Upper lobe of left lung (tissue), 4 donors: ENCODE data around the gene CELA2B.

ENCODE experiments used
- CTCF ChIP-seq, 6 experiments: fragments of 450-650 bp in 4 of 6; fragments of 200-600 bp in 2 of 6; sonication (generic) in 2 of 6; IDR thresholded peaks; one replicate each; pipeline ENCODE4 v1.5.1; 2016 to 2019; ENCODE audit warnings: antibody characterized with exemption in 6 of 6
- POLR2A ChIP-seq, 4 donors: fragments of 450-650 bp; IDR thresholded peaks; one replicate each; pipeline ENCODE4 v1.5.1; 2016 to 2017; ENCODE audit warnings: antibody characterized with exemption in 4 of 4, mild to moderate bottlenecking in 2 of 4

DNA sequence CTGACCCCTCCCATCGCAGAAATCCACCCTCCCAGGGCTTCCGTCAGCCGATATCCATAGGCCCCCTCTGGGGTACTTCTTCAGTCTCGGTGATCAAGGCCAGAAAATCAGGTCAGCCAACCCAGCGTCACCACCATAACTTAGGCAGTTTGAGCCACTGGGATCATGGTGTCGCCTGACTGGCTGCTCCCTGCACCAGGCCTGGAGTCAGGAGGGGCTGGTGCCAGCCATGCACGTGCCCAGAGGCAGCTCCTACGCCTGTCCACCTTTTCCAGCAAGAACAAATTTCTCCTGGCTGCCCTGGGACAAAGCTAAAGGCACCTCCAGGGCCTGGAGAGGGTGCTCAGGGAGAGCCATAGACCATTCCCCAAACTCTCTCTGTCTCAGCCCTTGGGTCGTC lies 42.4 kb upstream of the CELA2B start:
- TF ChIP-seq CTCF (IDR thresholded peaks at IDR 0.05) (no peak), POLR2A (IDR thresholded peaks at IDR 0.05) (no peak)
